PFSK-1 (cell line): ENCODE results near the gene ZFC3H1.

ENCODE experiments used
- SIN3A ChIP-seq: IDR thresholded peaks from 2 replicates; pipeline ENCODE4 v1.6.1; 2012; ENCODE audit warnings: mild to moderate bottlenecking, low read length, moderate library complexity, borderline replicate concordance; ENCODE audit not compliant: insufficient read depth
- TF ChIP-seq, protein P1 (sequence below), 2 experiments: IDR thresholded peaks; 2 replicates each; pipeline versions ENCODE4 v1.6.1 to v1.8.0; 2011 to 2012; ENCODE audit warnings: low read depth in 2 of 2, low read length in 2 of 2, control low read depth in 1 of 2, inconsistent platforms in 1 of 2, mild to moderate bottlenecking in 1 of 2, moderate library complexity in 1 of 2; ENCODE audit not compliant: insufficient read depth in 1 of 2

DNA sequence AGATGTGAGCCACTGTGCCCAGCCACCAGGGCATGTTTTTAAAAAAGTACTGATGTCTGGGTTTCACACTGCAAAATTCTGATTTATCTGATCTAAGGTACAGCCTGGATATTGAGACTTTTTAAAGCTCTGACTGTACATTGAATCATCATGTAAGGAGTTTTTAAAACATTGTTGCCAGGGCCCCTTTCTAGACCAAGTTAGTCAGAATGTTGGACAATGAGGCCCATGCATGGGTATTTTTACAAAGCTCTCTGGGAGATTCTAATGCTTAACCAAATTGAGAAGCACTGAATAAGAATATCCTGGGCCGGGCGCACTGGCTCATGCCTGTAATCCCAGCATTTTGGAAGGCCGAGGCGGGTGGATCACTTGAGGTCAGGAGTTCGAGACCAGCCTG lies 38.9 kb upstream of the ZFC3H1 start:
- TF ChIP-seq, protein P1, sequence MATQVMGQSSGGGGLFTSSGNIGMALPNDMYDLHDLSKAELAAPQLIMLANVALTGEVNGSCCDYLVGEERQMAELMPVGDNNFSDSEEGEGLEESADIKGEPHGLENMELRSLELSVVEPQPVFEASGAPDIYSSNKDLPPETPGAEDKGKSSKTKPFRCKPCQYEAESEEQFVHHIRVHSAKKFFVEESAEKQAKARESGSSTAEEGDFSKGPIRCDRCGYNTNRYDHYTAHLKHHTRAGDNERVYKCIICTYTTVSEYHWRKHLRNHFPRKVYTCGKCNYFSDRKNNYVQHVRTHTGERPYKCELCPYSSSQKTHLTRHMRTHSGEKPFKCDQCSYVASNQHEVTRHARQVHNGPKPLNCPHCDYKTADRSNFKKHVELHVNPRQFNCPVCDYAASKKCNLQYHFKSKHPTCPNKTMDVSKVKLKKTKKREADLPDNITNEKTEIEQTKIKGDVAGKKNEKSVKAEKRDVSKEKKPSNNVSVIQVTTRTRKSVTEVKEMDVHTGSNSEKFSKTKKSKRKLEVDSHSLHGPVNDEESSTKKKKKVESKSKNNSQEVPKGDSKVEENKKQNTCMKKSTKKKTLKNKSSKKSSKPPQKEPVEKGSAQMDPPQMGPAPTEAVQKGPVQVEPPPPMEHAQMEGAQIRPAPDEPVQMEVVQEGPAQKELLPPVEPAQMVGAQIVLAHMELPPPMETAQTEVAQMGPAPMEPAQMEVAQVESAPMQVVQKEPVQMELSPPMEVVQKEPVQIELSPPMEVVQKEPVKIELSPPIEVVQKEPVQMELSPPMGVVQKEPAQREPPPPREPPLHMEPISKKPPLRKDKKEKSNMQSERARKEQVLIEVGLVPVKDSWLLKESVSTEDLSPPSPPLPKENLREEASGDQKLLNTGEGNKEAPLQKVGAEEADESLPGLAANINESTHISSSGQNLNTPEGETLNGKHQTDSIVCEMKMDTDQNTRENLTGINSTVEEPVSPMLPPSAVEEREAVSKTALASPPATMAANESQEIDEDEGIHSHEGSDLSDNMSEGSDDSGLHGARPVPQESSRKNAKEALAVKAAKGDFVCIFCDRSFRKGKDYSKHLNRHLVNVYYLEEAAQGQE (IDR thresholded peaks at IDR 0.05; ENCODE audit: insufficient read depth in 1 of 2, low read depth in 2 of 2, low read length in 2 of 2) = no peak
- no peak for TF ChIP-seq SIN3A
